K562 (cell line): ENCODE results near the gene SUMF1. TPM values are rescaled to one million over a fixed set of nuclear protein-coding genes. Genes with fewer than 3 reads are reported as not detected.

ENCODE experiments used
- ETV5 ChIP-seq: sonication (generic); formaldehyde crosslinking; IDR thresholded peaks from 2 replicates; pipeline ENCODE4 v1.4.0; 2020; ENCODE audit warnings: low read depth, mild to moderate bottlenecking, missing genetic modification reagents
- HBP1 ChIP-seq: fragments of 450-650 bp; formaldehyde crosslinking; IDR thresholded peaks from 2 replicates; pipeline ENCODE4 v1.4.0; 2022; ENCODE audit warnings: missing genetic modification characterization
- HMGXB4 ChIP-seq: sonication (generic); formaldehyde crosslinking; IDR thresholded peaks from 2 replicates; pipeline ENCODE4 v1.8.1; 2023; ENCODE audit warnings: mild to moderate bottlenecking, missing genetic modification reagents
- KDM4B ChIP-seq, 2 experiments: fragments of 450-650 bp in 1 of 2; sonication (generic) in 1 of 2; IDR thresholded peaks; 2 replicates each; pipeline ENCODE4 v1.6.1; 2016 to 2017; ENCODE audit warnings: borderline replicate concordance in 2 of 2, antibody characterized with exemption in 1 of 2, low read depth in 1 of 2, mild to moderate bottlenecking in 1 of 2
- MEF2D ChIP-seq: conservative IDR thresholded peaks from 2 replicates; pipeline ENCODE4 v1.6.1; 2016; ENCODE audit warnings: low read depth, missing genetic modification characterization, missing compliant biosample characterization
- MLX ChIP-seq, 2 experiments: fragments of 450-650 bp in 1 of 2; sonication (generic) in 1 of 2; formaldehyde crosslinking; conservative IDR thresholded peaks; 2 replicates each; pipeline versions ENCODE4 v1.4.0 to v1.8.1; 2020 to 2022; ENCODE audit warnings: mild to moderate bottlenecking in 1 of 2, missing genetic modification reagents in 1 of 2
- NCOA4 ChIP-seq: fragments of 450-650 bp; IDR thresholded peaks from 2 replicates; pipeline ENCODE4 v1.6.1; 2018; ENCODE audit warnings: mild to moderate bottlenecking; ENCODE audit not compliant: partially characterized antibody
- SLC30A9 ChIP-seq: fragments of 250-450 bp; sonication (Bioruptor Pico); IDR thresholded peaks from 2 replicates; pipeline ENCODE4 v1.8.0; 2022; ENCODE audit warnings: mild to moderate bottlenecking, moderate library complexity
- SMAD1 ChIP-seq: fragments of 150-350 bp; IDR thresholded peaks from 2 replicates; pipeline ENCODE4 v1.6.1; 2014; ENCODE audit warnings: low read length, low read depth; ENCODE audit not compliant: partially characterized antibody
- TGIF2 ChIP-seq: sonication (generic); formaldehyde crosslinking; IDR thresholded peaks from 2 replicates; pipeline ENCODE4 v1.8.1; 2022; ENCODE audit warnings: mild to moderate bottlenecking, missing genetic modification reagents, moderate library complexity
- TRIM24 ChIP-seq, 2 experiments: fragments of 450-650 bp; IDR thresholded peaks; 2 replicates each; pipeline ENCODE4 v1.6.1; 2016
- USF2 ChIP-seq: sonication (generic); formaldehyde crosslinking; IDR thresholded peaks from 2 replicates; pipeline ENCODE4 v1.5.0; 2020; ENCODE audit warnings: missing genetic modification reagents
- ZBTB1 ChIP-seq: sonication (generic); formaldehyde crosslinking; IDR thresholded peaks from 2 replicates; pipeline ENCODE4 v1.8.1; 2023; ENCODE audit warnings: missing genetic modification reagents, low read depth, mild to moderate bottlenecking, borderline replicate concordance
- ZNF121 ChIP-seq: sonication (generic); formaldehyde crosslinking; conservative IDR thresholded peaks from 2 replicates; pipeline ENCODE4 v1.8.0; 2022; ENCODE audit warnings: missing genetic modification reagents
- ZNF431 ChIP-seq: sonication (generic); formaldehyde crosslinking; IDR thresholded peaks from 2 replicates; pipeline ENCODE4 v1.8.0; 2022; ENCODE audit warnings: mild to moderate bottlenecking, missing genetic modification reagents
- polyA plus RNA-seq, 8 experiments: library from polyadenylated mRNA; depleted of rRNA in 4 of 8; stranded (reverse) in 5 of 8; unstranded in 3 of 8; fragments of >200 nt; fragmentation: Nextera tagmentation in 2 of 8; fragmentation: Illumina TruSeq in 1 of 8; extraction: Ambion mirVana in 2 of 8; extraction: Trizol in 1 of 8; gene quantifications; 2 replicates each; pipeline versions ENCODE4 v1.2.1 to v1.2.3, GENCODE V29; 2011 to 2014; ENCODE audit warnings: inconsistent platforms in 1 of 8, missing spikeins in 1 of 8
- total RNA-seq, 7 experiments: library from RNA; depleted of rRNA in 6 of 7; stranded (reverse); fragments of >200 nt in 6 of 7; fragmentation: Illumina TruSeq in 2 of 7; extraction: Trizol in 2 of 7; gene quantifications; 2 replicates each; pipeline versions ENCODE4 v1.2.1 to v1.2.3, GENCODE V29; 2011 to 2021; ENCODE audit warnings: low replicate concordance in 1 of 7

Gene SUMF1
- total and polyA plus RNA-seq, 9 of the 15 experiments (the other 6 are each of a cell fraction or from before 2014, with no cell fraction given): 1.3 to 7.4 (median 4.2) TPM

- TF ChIP-seq TRIM24 (IDR thresholded peaks at IDR 0.05): peak in 1 of 2 experiments; percentile 56; a peak in 1 of 4 replicates
- no peak for TF ChIP-seq ZNF121 (CRISPR knock-in tag)
- peak; percentile 61 for TF ChIP-seq SMAD1
- TF ChIP-seq USF2 (CRISPR knock-in tag): peak; percentile 27; the same call in 1 of the 2 replicates
- peak; percentile 63; the same call in 1 of the 2 replicates for TF ChIP-seq ZNF431 (CRISPR knock-in tag)
- TF ChIP-seq NCOA4: no peak
- no peak for TF ChIP-seq SLC30A9 (CRISPR knock-in tag)
- TF ChIP-seq HBP1 (CRISPR knock-in tag): peak; percentile 90; the same call in 1 of the 2 replicates
- TF ChIP-seq TGIF2 (CRISPR knock-in tag): no peak; the same call in 1 of the 2 replicates
- peak; percentile 69; the same call in 1 of the 2 replicates for TF ChIP-seq MEF2D (tag)
- TF ChIP-seq KDM4B (IDR thresholded peaks at IDR 0.05; ENCODE audit: borderline replicate concordance in 2 of 2, low read depth in 1 of 2): peak in 1 of 2 experiments; percentile 73; a peak in 1 of 4 replicates
- TF ChIP-seq MLX (CRISPR knock-in tag; conservative IDR thresholded peaks at IDR 0.05): no peak
- 0 out of 2 replicates have a peak, but pooled peaks have one; percentile 4 for TF ChIP-seq ZBTB1 (CRISPR knock-in tag)
- TF ChIP-seq ETV5 (CRISPR knock-in tag): peak; percentile 10; the same call in 1 of the 2 replicates
- TF ChIP-seq HMGXB4 (CRISPR knock-in tag): peak; percentile 87
Measured at GRCh38 chr3:4493014-4493940, 26.2 kb upstream of the SUMF1 start, which contains the start of gene ITPR1 (continued).
